HG03575 (cell line): ENCODE results near the gene TRAF4.

Experiments
- ATAC-seq: cut with Tn5 transposase; IDR thresholded peaks from one replicate; pipeline ENCODE4 v1.9.1; 2021; ENCODE audit not compliant: unreplicated experiment, insufficient number of reproducible peaks, low FRiP score; ENCODE audit errors: extremely low read depth

TRAF4 gene

DNA sequence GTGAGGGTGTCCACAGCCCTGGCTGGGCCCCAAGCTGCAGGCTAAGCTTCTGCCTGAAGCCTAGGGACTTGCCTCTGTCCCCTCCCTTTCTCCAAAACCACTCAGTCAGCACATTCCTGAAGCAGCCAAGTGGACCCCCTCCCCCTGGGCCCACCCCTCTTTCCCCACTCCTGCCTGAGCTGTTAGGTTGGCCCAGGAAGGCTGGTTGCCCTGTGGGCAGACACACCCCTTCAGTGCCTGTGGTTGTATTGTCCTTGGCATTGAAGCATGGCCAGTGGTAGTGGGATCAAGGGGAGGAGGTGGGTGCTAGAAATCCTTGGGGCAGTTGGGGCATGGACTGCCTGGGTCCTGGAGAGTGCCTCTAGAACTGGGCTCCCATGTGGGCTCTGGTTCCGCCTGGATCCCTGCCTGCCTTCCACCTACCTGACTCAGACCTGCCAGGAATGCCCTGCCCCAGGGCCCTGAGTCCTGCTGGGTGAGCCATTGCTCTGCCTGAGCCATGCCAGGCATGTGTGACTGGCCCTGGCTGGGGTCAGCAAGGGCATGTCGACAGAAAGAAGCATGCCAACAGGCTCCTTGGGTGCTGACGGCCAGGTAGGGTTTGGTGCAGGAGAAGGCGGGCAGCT lies 2.1 kb downstream of the TRAF4 start:
- no peak for ATAC-seq

DNA sequence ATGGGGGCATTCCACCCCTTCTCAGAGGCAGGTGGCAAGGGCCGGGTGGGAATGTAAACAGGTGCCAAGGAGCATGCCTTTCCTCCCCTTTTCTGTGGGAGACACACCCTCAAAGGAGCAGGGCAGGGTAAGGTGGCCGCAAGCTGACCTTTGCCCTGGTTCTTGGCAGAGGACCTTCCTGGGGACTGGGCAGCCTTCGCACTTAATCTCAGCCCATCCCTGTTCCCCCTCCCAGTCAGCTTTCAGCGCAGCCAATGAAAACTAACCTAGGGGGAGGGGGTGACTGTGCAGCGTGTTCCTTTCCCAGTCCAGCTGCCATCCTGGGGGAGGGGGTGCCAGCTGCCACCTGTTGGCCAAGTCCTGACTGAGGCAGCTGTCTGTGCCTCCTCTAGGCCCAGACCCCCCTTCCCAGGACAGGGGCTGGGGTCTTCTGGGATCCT lies 2.8 kb downstream of the TRAF4 start:
- ATAC-seq, result no peak

GRCh38 chr17:28747051-28747691 lies 3.4 kb downstream of the TRAF4 start:
- no peak for ATAC-seq

GRCh38 chr17:28747801-28748750 lies 4.3 kb downstream of the TRAF4 start:
- no peak for ATAC-seq

- ATAC-seq, result no peak
Observed at GRCh38 chr17:28748852-28749515, 5.2 kb downstream of the TRAF4 start.

DNA sequence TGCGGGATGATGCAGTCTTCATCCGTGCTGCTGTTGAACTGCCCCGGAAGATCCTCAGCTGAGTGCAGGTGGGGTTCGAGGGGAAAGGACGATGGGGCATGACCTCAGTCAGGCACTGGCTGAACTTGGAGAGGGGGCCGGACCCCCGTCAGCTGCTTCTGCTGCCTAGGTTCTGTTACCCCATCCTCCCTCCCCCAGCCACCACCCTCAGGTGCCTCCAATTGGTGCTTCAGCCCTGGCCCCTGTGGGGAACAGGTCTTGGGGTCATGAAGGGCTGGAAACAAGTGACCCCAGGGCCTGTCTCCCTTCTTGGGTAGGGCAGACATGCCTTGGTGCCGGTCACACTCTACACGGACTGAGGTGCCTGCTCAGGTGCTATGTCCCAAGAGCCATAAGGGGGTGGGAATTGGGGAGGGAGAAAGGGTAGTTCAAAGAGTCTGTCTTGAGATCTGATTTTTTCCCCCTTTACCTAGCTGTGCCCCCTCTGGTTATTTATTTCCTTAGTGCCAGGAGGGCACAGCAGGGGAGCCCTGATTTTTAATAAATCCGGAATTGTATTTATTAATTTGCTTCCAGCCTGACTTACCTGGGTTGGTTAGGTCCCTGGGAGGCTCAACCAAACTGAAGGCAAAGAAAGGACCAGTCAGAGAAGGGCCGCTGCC lies 5.8 kb downstream of the TRAF4 start:
- no peak for ATAC-seq

DNA sequence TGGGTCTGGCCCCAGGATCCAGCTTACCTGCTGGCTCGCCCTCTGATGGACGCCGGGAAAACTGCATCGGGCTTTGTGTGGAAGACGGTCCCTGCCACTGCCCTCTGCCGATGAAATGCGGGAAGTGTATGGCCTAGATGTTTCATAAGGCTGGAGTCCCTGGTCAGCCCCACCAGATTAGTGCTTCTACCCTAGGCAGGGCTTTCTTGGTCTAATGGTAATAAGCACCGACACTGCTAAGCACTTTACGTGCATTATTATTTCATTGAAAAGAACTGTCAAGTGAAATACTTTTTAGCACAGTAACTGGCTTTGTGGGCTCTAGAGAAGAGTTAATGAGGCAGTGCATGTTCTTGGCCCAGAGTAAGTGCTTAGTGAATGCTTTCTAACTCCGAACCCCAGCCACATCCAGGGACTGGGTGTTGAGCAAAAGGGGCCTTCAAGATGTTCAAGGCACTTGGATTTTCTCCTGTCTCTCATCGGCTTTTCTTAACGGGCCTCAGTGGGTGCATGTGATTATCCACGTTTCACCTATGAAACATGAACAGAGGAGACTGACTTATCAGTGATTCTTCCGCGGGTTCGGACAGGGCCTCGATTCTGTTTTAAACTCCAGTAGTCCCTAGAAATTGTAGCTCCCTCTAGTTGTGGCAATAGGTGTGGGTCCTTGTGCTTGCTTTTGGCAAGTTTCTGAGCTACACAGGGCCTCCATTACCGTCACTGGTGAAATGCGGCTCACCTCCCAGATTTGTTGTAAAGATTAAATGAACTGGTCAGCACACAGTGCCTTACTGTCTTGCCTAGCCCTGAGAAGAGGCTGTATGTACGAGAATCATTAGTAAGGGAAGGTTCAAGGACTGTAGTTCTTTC lies 6.6 kb downstream of the TRAF4 start:
- no peak for ATAC-seq

DNA sequence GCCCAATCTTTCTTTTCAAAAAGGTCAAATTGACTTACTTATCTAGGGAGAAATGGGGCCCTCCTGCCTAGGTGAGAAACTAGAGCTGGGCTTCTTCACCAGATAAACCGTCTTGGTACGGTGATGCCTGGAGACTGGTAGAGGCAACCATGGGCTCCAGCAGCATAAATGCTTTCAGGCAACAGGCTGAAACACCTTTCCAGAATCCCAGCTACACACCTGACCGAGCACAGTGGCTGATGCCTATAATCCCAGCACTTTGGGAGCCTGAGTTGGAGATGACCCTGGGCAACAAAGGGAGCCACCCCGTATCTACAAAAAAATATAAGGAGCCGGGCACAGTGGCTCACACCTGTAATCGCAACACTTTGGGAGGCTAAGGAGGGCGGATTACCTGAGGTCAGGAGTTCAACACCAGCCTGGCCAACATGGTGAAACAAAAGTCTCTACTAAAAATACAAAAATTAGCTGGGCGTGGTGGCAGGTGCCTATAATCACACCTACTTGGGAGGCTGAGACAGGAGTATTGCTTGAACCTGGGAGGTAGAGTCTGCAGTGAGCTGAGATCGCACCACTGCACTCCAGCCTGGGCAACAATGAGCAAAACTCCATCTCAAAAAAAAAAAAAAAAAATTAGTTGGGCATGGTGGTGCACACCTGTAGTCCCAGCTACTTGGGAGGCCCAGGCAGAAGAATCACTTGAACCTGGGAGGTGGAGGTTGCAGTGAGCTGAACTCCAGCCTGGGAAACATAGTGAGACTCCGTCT lies 8.0 kb downstream of the TRAF4 start:
- no peak for ATAC-seq

GRCh38 chr17:28755486-28755885 lies 11.7 kb downstream of the TRAF4 start:
- no peak for ATAC-seq

DNA sequence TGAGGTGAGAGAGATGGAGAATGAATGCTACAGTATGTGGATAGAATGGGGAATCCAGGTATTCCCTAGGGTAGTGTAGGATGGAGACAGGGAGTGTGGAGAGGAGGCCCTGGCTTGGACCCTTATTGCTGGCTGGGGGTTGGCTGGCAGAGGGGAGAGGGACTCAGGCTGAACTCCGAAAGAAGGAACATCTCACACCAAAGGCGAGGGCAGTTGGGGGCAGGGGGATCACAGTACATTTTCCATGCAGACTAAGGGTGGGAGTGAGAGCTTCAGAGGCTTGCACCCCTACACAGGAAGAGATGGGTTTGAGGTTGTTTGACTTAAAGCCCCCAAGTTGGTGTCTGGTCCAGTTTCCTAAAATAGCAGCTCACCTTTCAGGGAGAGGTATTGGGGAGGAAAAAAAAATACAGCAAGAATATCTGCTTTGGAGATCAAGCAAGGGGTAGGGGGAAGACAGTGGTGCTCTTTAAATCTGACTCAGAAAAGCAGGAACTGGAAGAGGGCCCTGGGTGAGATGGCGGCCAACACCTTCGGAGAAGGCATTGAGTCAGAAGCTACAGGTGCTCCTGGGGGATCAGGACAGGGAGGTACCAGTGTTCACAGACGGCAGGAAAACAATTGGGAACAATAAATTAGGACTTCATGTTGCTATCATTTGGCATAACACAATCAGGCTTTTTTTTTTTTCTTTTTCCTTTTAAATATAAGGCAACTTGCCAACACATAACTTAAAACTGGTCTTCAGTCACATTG lies 12.4 kb downstream of the TRAF4 start:
- ATAC-seq, result no peak

GRCh38 chr17:28758411-28759121 lies 14.8 kb downstream of the TRAF4 start:
- no peak for ATAC-seq

- no peak for ATAC-seq
Observed at GRCh38 chr17:28759256-28759865, 15.6 kb downstream of the TRAF4 start.

DNA sequence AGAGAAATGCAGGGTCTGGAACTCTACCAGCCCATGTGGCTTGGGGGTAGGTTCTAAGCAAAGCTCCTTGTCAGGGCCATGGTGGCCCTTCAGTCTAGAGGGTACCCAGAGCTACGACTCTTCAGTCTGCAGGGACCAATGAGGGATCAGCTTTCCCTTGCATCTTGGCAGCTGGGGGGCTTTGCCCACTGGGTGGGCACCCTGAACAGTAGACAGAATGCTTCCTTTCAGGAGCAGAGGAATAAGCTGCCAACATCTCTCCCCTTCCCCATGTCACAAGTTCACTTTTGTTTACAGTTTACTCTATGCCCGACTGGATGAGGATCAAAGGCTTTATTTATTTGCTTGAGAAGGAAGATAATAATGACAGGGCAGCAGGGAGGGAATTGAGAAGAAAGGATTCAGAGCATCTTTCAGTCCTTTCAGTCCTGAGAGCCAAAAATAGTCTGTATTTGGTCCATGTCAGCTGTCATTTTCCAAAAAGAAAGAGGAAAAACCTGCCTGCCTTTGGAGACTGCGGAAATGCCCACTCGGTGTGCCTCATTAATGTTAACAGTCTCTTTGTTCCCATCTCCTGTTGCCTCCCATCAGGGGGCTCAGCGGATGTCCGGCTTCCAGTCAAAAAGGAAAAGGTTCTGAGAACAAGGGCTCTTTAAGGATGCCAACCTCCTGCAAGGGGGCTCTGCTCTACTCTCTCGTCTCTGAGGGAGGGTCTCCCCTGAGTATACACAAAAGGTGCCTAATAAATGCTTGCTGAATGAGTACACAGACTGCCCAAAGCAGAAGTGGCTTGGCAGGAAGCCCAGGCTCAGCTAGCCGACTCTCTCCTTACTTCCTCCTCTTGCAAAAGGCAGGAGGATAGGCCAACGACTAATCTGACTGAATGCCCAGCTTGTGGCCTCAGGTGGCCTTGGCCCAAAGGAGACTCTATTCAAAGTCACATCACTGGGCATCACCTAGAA lies 17.1 kb downstream of the TRAF4 start:
- no peak for ATAC-seq

DNA sequence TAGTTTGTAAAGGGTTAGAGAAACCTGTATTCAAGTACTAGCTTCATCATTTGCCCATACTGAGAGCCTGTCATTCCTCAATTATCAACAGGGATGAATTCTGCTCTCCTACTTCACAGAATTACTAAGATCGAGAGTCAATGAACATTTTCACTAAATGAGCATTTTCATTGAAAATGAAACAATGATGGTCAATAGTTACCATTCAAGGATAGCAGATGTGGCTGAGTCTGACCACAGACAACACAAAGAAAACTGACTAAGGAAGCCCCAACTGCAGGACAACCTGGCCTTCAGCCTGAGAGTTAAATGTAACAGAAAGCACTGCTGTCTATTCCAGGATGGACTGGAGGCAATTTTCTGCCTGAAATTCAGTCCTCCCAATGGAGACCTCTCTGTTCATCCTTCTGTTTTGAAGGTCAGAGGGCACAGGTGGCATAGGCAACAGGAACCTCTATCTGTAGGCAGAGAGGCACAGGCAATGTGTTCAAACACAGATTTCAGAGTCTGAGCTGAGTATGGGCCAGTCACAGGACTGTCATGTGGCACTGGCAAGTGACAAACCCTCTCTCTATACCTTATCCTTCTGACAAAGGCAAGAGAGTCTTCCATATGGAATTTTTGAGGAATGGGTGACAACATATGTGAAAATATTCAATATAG lies 19.5 kb downstream of the TRAF4 start:
- ATAC-seq, result no peak
